CD4-positive, alpha-beta T cell treated with Interleukin-4 for 4 hours (primary cell): ENCODE measurements around the gene KDM4F.
"Not testable (repeated sequence)": the region's sequence is repeated elsewhere in the genome, so short reads cannot be mapped to it uniquely, and the experiment has no call there.

ENCODE experiments used
- DNase-seq: peaks from one replicate; pipeline ENCODE4 v3.0.0-alpha.2; 2020

The KDM4F gene

GRCh38 chr11:95049122-95049521, at the start of gene KDM4F:
Gene KDM4F (plus strand): TSS chr11:95049422.
- not testable (repeated sequence) for DNase-seq

- no peak for DNase-seq
Measured at GRCh38 chr11:95003716-95004115, 45.5 kb upstream of the KDM4F start.

GRCh38 chr11:95005642-95006041, 43.6 kb upstream of the KDM4F start:
- no peak for DNase-seq

GRCh38 chr11:95011376-95011775, 37.8 kb upstream of the KDM4F start:
- no peak for DNase-seq

GRCh38 chr11:95014184-95014821, 34.9 kb upstream of the KDM4F start:
- DNase-seq = no peak

GRCh38 chr11:95016139-95016538, 33.1 kb upstream of the KDM4F start:
- no peak for DNase-seq

- DNase-seq = not testable (repeated sequence)
Measured at GRCh38 chr11:95021468-95021867, 27.8 kb upstream of the KDM4F start.

- DNase-seq = no peak
Measured at GRCh38 chr11:95024958-95025357, 24.3 kb upstream of the KDM4F start, which contains the start of gene KDM4E. Gene KDM4E (plus strand): TSS chr11:95025258. CDS start chr11:95025558, 300 bp downstream.

GRCh38 chr11:95025594-95025993, 23.6 kb upstream of the KDM4F start:
- DNase-seq = not testable (repeated sequence)

GRCh38 chr11:95028357-95028756, 20.9 kb upstream of the KDM4F start:
- no peak for DNase-seq

- DNase-seq = no peak
Measured at GRCh38 chr11:95033051-95033450, 16.2 kb upstream of the KDM4F start.

GRCh38 chr11:95035316-95035715, 13.9 kb upstream of the KDM4F start:
- DNase-seq = no peak

- DNase-seq = not testable (repeated sequence)
Measured at GRCh38 chr11:95037356-95038035, 11.7 kb upstream of the KDM4F start.

GRCh38 chr11:95042239-95042638, 7.0 kb upstream of the KDM4F start:
- DNase-seq = no peak

- DNase-seq = no peak
Measured at GRCh38 chr11:95042906-95043305, 6.3 kb upstream of the KDM4F start.

GRCh38 chr11:95044010-95044409, 5.2 kb upstream of the KDM4F start:
- DNase-seq = no peak

GRCh38 chr11:95045812-95046211, 3.4 kb upstream of the KDM4F start:
- no peak for DNase-seq

GRCh38 chr11:95050595-95051202, 1.5 kb downstream of the KDM4F start:
- no peak for DNase-seq

GRCh38 chr11:95054356-95054755, 5.1 kb downstream of the KDM4F start:
- no peak for DNase-seq

GRCh38 chr11:95055283-95055897, 6.2 kb downstream of the KDM4F start:
- no peak for DNase-seq

- no peak for DNase-seq
Measured at GRCh38 chr11:95057959-95058358, 8.7 kb downstream of the KDM4F start.

GRCh38 chr11:95058621-95059020, 9.4 kb downstream of the KDM4F start:
- no peak for DNase-seq

GRCh38 chr11:95059046-95059445, 9.8 kb downstream of the KDM4F start:
- no peak for DNase-seq

- no peak for DNase-seq
Measured at GRCh38 chr11:95065336-95065735, 16.1 kb downstream of the KDM4F start.
